NCI-H2029 treated with DMSO at 0.1 percent for 48 hours (cell line): ENCODE measurements around the gene DTNBP1.

Source experiments
- DNase-seq: peaks from one replicate; lab custom pipeline; 2025; lab: John Stamatoyannopoulos, UW

DTNBP1 gene

GRCh38 chr6:15533379-15534026 lies 129.3 kb downstream of the DTNBP1 start:
- DNase-seq, result no peak

- DNase-seq, result no peak
Observed at GRCh38 chr6:15531973-15532372, 130.9 kb downstream of the DTNBP1 start.

- DNase-seq, result no peak
Observed at GRCh38 chr6:15530411-15530810, 132.4 kb downstream of the DTNBP1 start.

- no peak for DNase-seq
Observed at GRCh38 chr6:15528870-15529269, 134.0 kb downstream of the DTNBP1 start.

DNA sequence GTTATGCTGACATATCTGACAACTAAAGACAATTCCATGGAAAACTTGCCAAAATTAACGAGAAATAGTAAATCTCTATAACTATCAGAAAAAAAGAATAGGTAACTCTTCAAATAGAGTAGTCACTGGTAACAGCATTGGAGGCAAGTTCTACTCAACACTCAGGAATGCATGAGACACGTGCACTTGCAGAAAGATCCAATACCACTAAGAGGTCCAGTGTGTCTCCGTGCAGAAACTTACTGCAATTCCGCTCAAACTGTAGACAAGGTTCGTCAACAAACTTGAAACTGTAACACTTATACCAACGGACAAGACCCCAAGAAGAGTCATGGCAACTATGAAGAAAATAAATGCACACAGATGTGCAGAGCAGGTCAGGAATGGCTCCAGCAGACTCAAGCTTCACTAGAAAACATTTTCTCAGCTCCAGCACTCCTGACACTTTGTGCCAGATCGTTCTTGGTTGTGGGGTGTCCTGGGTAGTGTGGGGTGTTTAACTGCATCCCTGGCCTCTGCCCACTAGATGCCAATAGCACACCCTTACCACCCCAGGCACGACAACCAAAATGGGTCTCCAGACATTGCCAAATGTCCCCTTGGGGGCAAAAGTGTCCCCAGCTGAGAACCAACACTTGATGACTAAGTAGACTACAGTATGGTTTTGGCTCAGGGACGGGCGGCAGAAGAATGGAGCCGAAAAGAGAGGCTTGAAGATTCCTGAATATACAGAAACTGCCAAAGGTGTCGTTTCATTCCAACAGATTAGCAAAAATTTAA lies 134.8 kb downstream of the DTNBP1 start:
- no peak for DNase-seq

DNA sequence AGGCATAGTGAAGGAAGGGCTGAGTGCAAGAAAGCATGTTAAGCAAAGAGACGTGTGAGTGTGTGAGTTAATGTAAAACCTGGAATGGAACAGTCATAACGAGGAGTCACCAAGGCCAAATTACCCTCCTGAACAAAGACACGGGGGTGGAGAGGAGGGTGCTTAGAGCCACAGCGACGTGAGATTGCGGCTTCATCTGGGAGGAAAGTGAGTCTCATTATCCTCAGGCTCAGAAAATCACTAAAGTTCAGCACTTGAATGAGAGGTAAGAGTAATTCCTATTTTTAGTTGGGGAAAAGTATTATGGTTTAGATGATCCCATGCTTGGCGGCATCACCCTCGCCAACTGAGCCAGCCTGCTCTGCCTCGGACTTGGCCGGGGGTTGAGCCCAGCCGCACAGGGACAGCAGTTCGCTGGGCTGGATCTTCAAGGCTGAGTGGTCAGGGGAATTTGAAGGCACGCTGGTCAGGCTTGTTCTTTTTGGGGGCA lies 136.6 kb downstream of the DTNBP1 start:
- DNase-seq, result no peak

GRCh38 chr6:15524861-15525401 lies 137.9 kb downstream of the DTNBP1 start:
- no peak for DNase-seq

GRCh38 chr6:15523679-15524630 lies 138.9 kb downstream of the DTNBP1 start:
- no peak for DNase-seq

- no peak for DNase-seq
Observed at GRCh38 chr6:15522856-15523529, 139.8 kb downstream of the DTNBP1 start.

DNA sequence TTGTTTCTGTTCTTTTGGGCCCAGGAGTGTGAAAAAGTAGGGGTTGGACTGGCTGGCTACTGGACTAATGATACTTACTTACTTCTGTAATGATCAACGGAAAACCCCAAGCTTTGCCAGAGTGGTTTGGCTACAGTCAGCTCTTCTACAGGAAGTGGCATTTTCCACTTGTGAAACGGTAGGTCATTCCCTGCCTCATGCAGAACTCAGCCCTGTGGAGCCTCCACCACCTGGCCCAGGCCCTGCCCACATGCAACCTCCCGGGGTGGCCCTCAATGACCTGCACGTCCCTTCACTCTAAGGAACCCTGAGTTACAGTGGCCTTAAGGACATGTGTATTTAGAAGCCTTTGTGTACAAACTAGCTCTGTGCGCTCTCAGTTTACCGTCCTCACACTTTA lies 140.4 kb downstream of the DTNBP1 start:
- DNase-seq, result no peak

DNA sequence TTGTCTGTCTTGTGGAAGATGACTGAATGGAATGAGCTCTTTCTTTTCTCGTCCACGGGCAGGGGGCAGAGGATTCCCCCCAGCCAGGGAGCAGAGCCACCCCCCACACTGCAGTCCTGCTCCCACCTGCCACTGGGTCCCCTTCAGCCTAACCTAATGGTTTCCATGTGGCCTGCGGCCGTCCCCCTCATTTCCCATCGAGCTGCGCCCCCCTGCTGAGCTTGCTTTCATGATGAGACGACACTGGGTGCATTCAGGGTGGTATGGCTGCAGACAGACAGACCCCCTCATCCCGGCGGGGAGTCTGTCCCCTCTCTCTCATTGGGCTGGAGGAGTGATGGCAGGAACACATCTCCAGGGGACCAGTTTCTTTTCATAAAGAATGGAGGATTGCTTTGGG lies 140.8 kb downstream of the DTNBP1 start:
- DNase-seq, result no peak

GRCh38 chr6:15521582-15521981 lies 141.2 kb downstream of the DTNBP1 start:
- no peak for DNase-seq

GRCh38 chr6:15520626-15521203 lies 142.1 kb downstream of the DTNBP1 start:
- no peak for DNase-seq

DNA sequence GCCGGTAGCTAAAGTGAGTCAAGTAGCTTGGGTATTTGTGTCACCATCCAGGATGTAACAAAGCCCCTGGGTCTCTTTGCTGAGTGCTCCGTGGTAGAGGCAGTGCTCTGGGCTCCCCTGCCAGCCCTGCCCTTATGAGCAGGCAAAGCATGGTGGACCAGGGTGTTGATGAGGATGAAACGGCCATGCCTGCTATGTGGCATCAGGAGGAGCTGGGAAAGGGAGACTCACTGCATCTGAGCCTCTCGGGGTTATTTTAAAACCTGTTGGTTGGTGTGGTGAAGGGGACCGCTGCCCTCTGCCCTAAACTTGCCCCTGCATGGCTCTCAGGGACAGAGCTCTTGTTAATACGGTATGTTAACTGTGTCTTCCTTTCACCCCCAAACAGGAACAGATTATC lies 143.1 kb downstream of the DTNBP1 start:
- DNase-seq, result no peak

- no peak for DNase-seq
Observed at GRCh38 chr6:15518878-15519277, 143.9 kb downstream of the DTNBP1 start.

DNA sequence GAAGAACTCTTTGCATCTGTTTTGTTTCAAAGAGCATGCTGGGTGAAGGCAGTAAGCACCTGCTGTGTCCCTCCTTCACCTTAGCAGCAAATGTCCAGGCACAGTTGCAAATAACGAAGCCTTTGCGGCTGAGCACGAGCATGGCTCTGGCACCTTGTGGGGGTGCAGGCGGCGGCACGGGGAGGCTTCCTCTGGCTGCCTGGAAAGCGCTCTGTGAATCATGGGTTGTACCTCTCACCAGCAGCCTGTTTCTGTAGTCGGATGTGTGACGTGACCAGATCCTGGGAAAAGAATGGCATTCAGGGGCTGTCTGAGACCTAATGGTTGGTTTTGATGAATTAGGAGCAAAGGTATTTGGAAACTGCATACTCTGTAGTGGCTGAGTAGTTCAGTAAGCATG lies 144.8 kb downstream of the DTNBP1 start:
- DNase-seq, result no peak

GRCh38 chr6:15517600-15517999 lies 145.2 kb downstream of the DTNBP1 start:
- no peak for DNase-seq

GRCh38 chr6:15516923-15517560 lies 145.8 kb downstream of the DTNBP1 start:
- no peak for DNase-seq

GRCh38 chr6:15516378-15516777 lies 146.4 kb downstream of the DTNBP1 start:
- DNase-seq, result no peak

DNA sequence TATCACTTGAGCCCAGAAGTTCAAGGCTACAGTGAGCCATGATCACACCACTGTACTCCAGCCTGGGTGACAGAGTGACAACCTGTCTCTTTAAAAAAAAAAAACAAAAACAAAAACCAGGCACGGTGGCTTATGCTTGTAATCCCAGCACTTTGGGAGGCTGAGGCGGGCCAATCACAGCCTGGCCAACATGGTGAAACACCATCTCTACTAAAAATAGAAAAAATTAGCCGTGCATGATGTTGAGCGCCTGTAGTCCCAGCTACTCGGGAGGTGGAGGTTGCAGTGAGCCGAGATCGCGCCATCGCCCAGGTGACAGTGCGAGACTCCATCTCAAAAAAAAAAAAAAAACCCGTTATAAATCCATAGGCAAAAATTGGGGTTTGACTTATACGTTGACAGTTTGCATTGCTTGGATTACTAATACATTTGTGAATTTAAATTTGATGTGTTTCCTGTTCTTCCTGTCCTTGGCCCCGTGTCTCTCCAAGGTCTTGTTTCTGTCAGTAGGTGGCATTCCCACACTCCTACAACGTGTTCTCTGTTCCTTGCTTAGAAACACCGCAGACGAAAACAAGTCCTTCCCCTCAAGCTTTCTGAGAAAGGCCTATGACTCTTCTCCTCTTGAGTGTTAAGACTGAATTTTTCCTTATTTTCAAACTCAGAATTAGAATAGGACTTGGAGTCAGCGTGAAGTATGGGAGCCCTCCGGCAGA lies 147.0 kb downstream of the DTNBP1 start:
- no peak for DNase-seq
